ENCODE results near the gene GLYAT.

The GLYAT gene

GRCh38 chr11:58676563-58677135 lies 55.1 kb downstream of the GLYAT start:
- DNase-seq (ENCODE audit: low read depth in 2 of 2), result no peak

- DNase-seq (ENCODE audit: low read depth in 2 of 2), result peak; percentile 2 to 3
Measured at GRCh38 chr11:58675334-58676155, 56.2 kb downstream of the GLYAT start.

- DNase-seq (ENCODE audit: low read depth in 2 of 2), result no peak
Measured at GRCh38 chr11:58674609-58675008, 57.1 kb downstream of the GLYAT start.

GRCh38 chr11:58671983-58672633 lies 59.6 kb downstream of the GLYAT start:
- DNase-seq (ENCODE audit: low read depth in 2 of 2), result no peak

- DNase-seq (ENCODE audit: low read depth in 2 of 2), result no peak
Measured at GRCh38 chr11:58659910-58660570, 71.7 kb downstream of the GLYAT start.

GRCh38 chr11:58659404-58659803 lies 72.3 kb downstream of the GLYAT start:
- DNase-seq (ENCODE audit: low read depth in 2 of 2), result no peak
